HG02973 (cell line): ENCODE measurements around the gene DPYSL5.

Experiments
- ATAC-seq: cut with Tn5 transposase; IDR thresholded peaks from one replicate; pipeline ENCODE4 v1.9.1; 2021; ENCODE audit warnings: moderate library complexity; ENCODE audit not compliant: unreplicated experiment

DPYSL5 gene

DNA sequence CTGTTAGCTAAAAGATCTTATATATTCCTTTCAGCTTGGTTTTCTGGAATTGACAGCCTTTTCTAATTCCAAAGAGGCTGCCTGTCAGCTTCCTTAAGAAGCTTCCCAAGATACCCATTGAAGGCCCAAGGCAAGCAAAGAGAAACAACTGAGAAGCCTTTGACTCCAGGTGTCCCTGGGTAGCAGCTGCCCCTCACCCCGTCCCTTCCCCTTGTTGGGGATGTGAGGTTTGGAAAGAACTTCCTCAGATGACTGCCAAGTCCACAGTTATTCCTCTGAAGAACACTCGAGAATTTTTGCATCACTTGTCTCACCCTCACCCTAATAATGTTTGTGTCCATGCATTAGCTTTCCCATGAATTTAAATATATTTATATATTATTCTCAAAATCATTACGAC lies 135.8 kb downstream of the DPYSL5 start:
- ATAC-seq = no peak

DNA sequence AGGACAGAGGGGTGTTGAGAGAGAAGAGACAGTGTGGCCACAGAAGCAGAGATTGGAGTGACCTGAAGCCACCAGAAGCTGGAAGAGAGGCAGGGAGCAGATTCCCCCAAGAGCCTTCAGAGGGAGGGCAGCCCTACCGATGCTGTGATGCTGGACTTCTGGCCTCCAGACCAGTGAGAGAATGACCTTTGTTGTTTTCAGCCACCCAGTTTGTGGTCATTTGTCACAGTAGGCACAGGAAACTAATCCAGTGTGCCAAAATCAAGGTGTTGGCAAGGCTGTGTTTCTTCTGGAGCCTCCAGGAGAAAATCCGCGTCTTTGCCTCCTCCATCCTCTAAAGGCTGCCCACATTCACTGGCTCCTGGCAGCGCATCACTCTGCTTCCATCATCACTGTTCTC lies 137.9 kb downstream of the DPYSL5 start:
- ATAC-seq = no peak

DNA sequence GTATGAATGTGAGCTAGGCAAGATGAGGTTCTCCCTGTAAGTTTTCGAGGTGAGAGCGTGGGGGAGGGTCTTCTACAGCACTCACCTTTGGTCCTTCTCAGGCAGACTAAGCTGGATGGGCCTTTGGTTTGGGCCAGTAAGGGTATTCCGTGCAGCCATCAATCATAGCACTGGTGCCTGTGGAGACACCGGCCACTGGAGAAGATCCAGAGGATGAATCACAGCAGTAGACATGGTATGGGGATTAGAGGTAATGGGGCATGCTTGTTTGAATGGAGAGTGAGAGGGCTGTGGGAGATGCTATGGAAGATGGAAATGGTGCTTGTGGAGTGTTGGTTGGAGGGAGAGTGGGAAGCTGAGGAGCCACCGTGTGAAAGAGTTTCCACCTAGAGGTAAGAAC lies 138.6 kb downstream of the DPYSL5 start:
- no peak for ATAC-seq

DNA sequence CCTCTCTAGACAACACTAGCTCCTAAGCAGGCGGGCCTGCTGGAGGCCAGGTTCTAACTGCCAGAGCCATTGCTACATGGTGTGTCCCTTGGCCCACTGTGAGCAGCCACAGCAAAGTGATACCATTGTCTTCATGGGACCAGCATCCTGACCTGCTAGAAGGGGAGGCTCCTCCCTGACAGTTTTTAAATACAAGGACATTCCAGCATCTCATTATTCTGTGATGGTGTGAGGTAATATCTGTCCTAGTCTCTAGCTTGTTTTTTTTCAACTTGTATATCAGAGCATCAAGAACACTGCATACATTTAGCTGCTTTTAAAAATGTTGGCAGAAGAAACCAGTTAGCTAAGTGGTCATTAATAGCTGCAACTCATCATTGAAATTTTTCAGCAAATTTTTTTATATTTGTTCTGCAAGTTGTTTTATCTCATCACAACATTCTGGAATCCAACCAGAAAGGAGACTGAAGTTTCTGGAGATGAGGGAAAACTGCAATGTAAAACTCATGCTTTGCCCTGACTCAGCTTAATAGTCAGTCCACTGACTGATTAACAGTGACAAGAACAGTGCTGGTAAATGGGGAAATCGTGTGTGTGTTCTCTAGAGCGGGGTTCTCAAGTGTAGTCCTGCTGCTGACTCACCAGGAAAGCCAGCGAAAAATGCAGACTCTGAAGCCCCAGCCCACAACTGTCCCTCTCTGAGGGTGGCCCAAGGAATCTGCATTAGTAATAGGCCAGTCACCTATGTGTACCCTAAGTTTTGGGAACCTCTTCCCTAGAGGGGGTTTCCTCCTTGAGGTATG lies 140.3 kb downstream of the DPYSL5 start:
- ATAC-seq = no peak

DNA sequence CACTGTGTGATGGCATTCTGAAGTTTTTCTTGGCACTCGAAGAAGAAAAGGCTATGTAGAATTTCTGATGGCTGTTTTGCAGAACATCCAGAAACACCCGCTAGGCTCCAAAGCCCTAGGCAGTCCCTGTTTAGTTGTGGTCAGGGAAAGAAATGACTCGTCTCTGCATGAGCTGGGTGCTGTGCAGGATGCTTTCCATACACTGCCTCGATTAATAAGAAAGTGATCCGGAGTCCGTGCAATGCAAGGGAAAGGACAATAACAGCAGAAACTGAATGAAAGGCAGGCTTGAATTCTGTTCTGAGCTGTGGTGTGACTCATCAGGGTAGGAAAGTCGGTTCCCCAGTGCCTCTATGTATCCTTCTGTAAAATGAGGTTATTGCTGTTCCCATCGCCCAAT lies 141.2 kb downstream of the DPYSL5 start:
- no peak for ATAC-seq

DNA sequence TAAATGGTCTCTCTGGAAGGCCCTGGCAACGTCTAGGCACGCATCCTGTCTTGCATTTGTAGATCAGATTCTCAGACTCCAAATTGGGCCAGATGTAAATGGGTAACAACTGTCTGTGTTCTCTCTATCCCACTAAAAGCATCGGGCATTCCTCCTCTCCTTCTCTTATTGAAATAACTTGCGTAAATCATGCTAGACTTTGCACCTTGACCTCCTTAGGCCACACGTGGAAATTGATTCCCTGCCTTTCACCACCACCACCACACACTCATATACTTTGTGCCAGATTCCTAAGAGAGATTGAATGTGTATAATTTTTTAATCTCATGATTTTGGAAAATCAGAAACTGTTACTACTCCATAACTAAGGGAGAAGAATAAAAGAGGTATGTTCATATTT lies 143.8 kb downstream of the DPYSL5 start:
- no peak for ATAC-seq

DNA sequence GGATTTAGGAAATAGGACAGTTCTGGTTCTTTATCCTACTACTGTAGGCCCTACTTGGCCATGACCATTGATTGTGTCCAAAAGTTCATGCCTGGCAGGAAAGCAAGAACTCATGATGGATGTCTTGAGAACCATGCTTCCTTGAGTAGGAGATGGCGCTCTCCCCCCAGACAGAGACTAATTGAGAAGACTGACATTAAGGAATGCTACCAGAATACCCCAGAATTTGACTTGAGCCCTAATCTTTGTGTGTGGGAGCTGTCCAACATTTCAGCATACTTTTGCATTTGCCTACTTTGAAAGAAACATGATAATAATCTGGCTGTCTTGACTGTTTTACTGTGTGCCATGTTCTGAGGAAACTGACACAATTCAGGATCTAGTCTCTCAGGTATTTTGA lies 145.8 kb downstream of the DPYSL5 start:
- ATAC-seq = no peak

DNA sequence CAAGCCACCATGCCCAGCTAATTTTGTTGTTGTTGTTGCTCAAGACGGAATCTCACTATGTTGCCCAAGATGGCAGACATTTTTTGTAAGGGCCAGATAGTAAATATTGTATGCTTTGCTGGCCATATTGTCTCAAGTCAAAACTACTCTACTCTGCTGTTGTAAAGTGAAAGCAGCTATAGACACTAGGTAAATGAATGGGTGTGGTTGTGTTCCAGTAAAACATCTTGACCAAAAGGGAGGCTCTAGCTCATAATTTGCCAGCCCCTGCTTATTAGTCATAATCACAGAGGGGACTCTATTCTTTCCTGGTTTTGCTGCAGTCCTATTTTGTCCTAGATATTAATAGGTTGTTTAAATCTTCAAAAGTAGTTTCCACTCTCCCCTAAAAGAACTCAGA lies 147.1 kb downstream of the DPYSL5 start:
- no peak for ATAC-seq

DNA sequence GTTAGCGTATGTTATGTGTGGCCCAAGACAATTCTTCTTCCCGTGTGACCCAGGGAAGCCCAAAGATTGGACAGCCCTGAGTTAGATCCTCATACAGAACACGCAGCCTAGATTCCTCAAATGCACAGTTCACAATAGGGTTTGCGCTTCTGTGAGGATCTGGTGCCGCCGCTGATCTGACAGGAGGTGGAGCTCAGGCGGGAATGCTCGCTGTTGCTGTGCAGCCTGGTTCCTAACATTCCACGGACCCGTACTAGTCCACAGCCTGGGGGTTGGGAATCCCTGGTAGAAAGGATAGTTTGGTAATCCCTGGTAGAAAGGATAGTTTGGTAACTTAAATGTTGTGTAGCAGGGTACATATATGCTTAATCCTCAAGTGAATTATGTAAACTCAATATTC lies 149.5 kb downstream of the DPYSL5 start:
- ATAC-seq = no peak

DNA sequence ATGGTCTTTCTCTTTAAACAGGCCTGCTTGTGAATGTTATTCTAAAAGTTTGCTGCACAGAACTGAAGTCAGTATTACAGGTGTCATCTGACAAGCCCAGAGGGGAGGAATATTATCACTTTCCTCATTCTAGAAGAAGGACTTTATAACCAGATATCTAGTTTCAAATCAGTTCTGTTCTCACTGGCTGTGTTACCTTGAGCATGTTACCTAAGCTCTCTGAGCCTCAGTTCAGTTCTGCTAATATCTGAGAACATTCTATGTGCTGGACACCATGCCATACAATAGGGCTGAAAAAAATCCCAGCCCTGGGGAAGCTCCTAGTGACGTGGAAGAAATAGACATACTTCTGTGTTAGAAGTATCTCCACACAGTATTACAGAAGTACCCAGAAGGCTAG lies 150.4 kb downstream of the DPYSL5 start:
- ATAC-seq = no peak
